Measurements from ENCODE around the gene IPO13.

The IPO13 gene

GRCh38 chr1:43991476-43992231 is 44.9 kb downstream of the IPO13 start, which contains the start of gene CCDC24:
TSS of gene CCDC24 (plus strand) at chr1:43991599. CDS start at chr1:43991879, 280 bp downstream.
- Histone ChIP-seq H3K4me3 (replicated peaks; ENCODE audit: low read depth, low read length) (peak within 1 kb of the TSS; percentile 85), H3K27me3 (replicated peaks; ENCODE audit: control insufficient read depth, insufficient read depth, low read length) (no peaks in the 10 kb centered on the region), H3K36me3 (ENCODE audit: control insufficient read depth, insufficient read depth, low read length) (no peaks in the 10 kb centered on the region)
- DNase-seq (ENCODE audit: extremely low read depth, insufficient read length) = peak; percentile 81
- TF ChIP-seq, protein P1, sequence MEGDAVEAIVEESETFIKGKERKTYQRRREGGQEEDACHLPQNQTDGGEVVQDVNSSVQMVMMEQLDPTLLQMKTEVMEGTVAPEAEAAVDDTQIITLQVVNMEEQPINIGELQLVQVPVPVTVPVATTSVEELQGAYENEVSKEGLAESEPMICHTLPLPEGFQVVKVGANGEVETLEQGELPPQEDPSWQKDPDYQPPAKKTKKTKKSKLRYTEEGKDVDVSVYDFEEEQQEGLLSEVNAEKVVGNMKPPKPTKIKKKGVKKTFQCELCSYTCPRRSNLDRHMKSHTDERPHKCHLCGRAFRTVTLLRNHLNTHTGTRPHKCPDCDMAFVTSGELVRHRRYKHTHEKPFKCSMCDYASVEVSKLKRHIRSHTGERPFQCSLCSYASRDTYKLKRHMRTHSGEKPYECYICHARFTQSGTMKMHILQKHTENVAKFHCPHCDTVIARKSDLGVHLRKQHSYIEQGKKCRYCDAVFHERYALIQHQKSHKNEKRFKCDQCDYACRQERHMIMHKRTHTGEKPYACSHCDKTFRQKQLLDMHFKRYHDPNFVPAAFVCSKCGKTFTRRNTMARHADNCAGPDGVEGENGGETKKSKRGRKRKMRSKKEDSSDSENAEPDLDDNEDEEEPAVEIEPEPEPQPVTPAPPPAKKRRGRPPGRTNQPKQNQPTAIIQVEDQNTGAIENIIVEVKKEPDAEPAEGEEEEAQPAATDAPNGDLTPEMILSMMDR (IDR thresholded peaks at IDR 0.05; ENCODE audit: insufficient read depth, low read length, poor library complexity, severe bottlenecking) = no peak

- Histone ChIP-seq H3K36me3 (ENCODE audit: control insufficient read depth, insufficient read depth, low read length) (no peaks in the 10 kb centered on the region), H3K27me3 (replicated peaks; ENCODE audit: control insufficient read depth, insufficient read depth, low read length) (no peaks in the 10 kb centered on the region), H3K4me3 (replicated peaks; ENCODE audit: low read depth, low read length) (peak overlapping the region; percentile 85)
- DNase-seq (ENCODE audit: extremely low read depth, insufficient read length) = no peak
- TF ChIP-seq, protein P1 (IDR thresholded peaks at IDR 0.05; ENCODE audit: insufficient read depth, low read length, poor library complexity, severe bottlenecking) = no peak
Measured at GRCh38 chr1:43992232-43992995, 45.7 kb downstream of the IPO13 start.

GRCh38 chr1:43993206-43993914 is 46.6 kb downstream of the IPO13 start:
- no peak for DNase-seq (ENCODE audit: extremely low read depth, insufficient read length)
- no peaks in the 10 kb centered on the region for H3K36me3 ChIP-seq (ENCODE audit: control insufficient read depth, insufficient read depth, low read length)
- no peak overlapping the region for H3K4me3 ChIP-seq (replicated peaks; ENCODE audit: low read depth, low read length)
- TF ChIP-seq, protein P1 (IDR thresholded peaks at IDR 0.05; ENCODE audit: insufficient read depth, low read length, poor library complexity, severe bottlenecking) = no peak
- H3K27me3 ChIP-seq (replicated peaks; ENCODE audit: control insufficient read depth, insufficient read depth, low read length) = no peaks in the 10 kb centered on the region

GRCh38 chr1:43994071-43994470 is 47.3 kb downstream of the IPO13 start:
- no peak for DNase-seq (ENCODE audit: extremely low read depth, insufficient read length)
- TF ChIP-seq, protein P1 (IDR thresholded peaks at IDR 0.05; ENCODE audit: insufficient read depth, low read length, poor library complexity, severe bottlenecking) = no peak
- no peaks in the 10 kb centered on the region for H3K27me3 ChIP-seq (replicated peaks; ENCODE audit: control insufficient read depth, insufficient read depth, low read length)
- H3K36me3 ChIP-seq (ENCODE audit: control insufficient read depth, insufficient read depth, low read length) = no peaks in the 10 kb centered on the region
- no peak overlapping the region for H3K4me3 ChIP-seq (replicated peaks; ENCODE audit: low read depth, low read length)

GRCh38 chr1:43994794-43995790 is 48.3 kb downstream of the IPO13 start:
- DNase-seq (ENCODE audit: extremely low read depth, insufficient read length) = no peak
- no peaks in the 10 kb centered on the region for H3K36me3 ChIP-seq (ENCODE audit: control insufficient read depth, insufficient read depth, low read length)
- no peak overlapping the region for H3K4me3 ChIP-seq (replicated peaks; ENCODE audit: low read depth, low read length)
- H3K27me3 ChIP-seq (replicated peaks; ENCODE audit: control insufficient read depth, insufficient read depth, low read length) = no peaks in the 10 kb centered on the region
- TF ChIP-seq, protein P1 (IDR thresholded peaks at IDR 0.05; ENCODE audit: insufficient read depth, low read length, poor library complexity, severe bottlenecking) = peak; percentile 49
